Adrenal gland (tissue), 12 donors: ENCODE results near the gene CCDC63. TPM values are rescaled to one million over a fixed set of nuclear protein-coding genes. Genes with fewer than 3 reads are reported as not detected.

Source experiments
- DNase-seq, 7 donors: peaks; one replicate each; pipeline ENCODE4 v3.0.0-alpha.2; 2019 to 2020
- H3K27ac ChIP-seq, 5 donors: fragments of 200-600 bp; sonication (generic) in 4 of 5; 1 replicate in 3 of 5; 2 replicates in 2 of 5; pipeline versions ENCODE4 v1.5.1 to v1.8.0; 2016 to 2020; ENCODE audit warnings: mild to moderate bottlenecking in 1 of 5
- H3K27me3 ChIP-seq: fragments of 200-600 bp; 2 replicates; pipeline ENCODE4 v1.8.0; 2021
- H3K36me3 ChIP-seq, 2 donors: fragments of 200-600 bp; replicated peaks in 1 of 2; 1 replicate in 1 of 2; 2 replicates in 1 of 2; pipeline versions ENCODE4 v1.5.1 to v1.8.0; 2018 to 2022
- H3K4me1 ChIP-seq, 2 donors: fragments of 200-600 bp; replicated peaks in 1 of 2; 1 replicate in 1 of 2; 2 replicates in 1 of 2; pipeline versions ENCODE4 v1.5.1 to v1.8.0; 2018 to 2021
- H3K4me3 ChIP-seq, 4 donors: fragments of 200-600 bp; sonication (generic) in 3 of 4; one replicate each; pipeline ENCODE4 v1.5.1; 2016 to 2018
- H3K9me3 ChIP-seq, 3 donors: fragments of 200-600 bp; sonication (generic) in 1 of 3; replicated peaks in 1 of 3; 1 replicate in 2 of 3; 2 replicates in 1 of 3; pipeline versions ENCODE4 v1.5.1 to v1.8.0; 2016 to 2021
- CTCF ChIP-seq, 6 experiments: fragments of 450-650 bp in 4 of 6; fragments of 200-600 bp in 2 of 6; sonication (generic) in 1 of 6; IDR thresholded peaks; 1 replicate in 5 of 6; 2 replicates in 1 of 6; pipeline versions ENCODE4 v1.5.1 to v1.8.0; 2016 to 2021; ENCODE audit warnings: antibody characterized with exemption in 6 of 6, mild to moderate bottlenecking in 2 of 6, moderate library complexity in 1 of 6
- POLR2A ChIP-seq, 2 donors: fragments of 450-650 bp; IDR thresholded peaks; one replicate each; pipeline ENCODE4 v1.6.1; 2017; ENCODE audit warnings: antibody characterized with exemption in 2 of 2, mild to moderate bottlenecking in 2 of 2, moderate library complexity in 1 of 2
- WGBS, 4 donors: extraction: QIAGEN DNeasy Blood & Tissue Kit in 2 of 4; methylation state at CpG; one replicate each; pipeline versions ENCODE4 v1.1.5 to v1.1.7; 2013 to 2017; 5-methylcytosine and 5-hydroxymethylcytosine counted together
- intact Hi-C, 2 donors: fragments of 100-400 bp; cut with DNase I; formaldehyde crosslinking; loops; one replicate each; pipeline versions ENCODE4 v1.14.1 to v1.15.0; 2022 to 2023
- polyA plus RNA-seq, 3 donors: library from polyadenylated mRNA; stranded (reverse); fragments of 200-250 nt in 2 of 3; fragments of 350-450 nt in 1 of 3; fragmentation: Illumina TruSeq in 1 of 3; extraction: RNeasy Lipid Tissue Mini Kit (QIAGEN cat#74804) in 1 of 3; gene quantifications; one replicate each; pipeline ENCODE4 v1.2.3, GENCODE V29; 2013 to 2014
- total RNA-seq, 9 donors: library from RNA; depleted of rRNA in 4 of 9; stranded (reverse); fragments of >200 nt in 4 of 9; fragments of 120-200 nt in 1 of 9; fragmentation: NEBNext Ultra II Directional in 1 of 9; extraction: Animal tissue kit (Norgen Biotek cat#: 25700) in 1 of 9; gene quantifications; one replicate each; pipeline versions ENCODE4 v1.1.0 to v1.2.4, GENCODE V29; 2013 to 2023
- donor health status: healthy with polysubstance abuse.
- donor health status: Bipolar disorder and iron deficiency.
- donor health status: DM: yes; HTN: yes; CAD: no.
- donor health status: DM: no; HTN: no; CAD: no.
- donor health status: DM: no; HTN: no; CAD: no.
- donor health status: DM: yes; HTN: yes; CAD: no.

Gene CCDC63
- total and polyA plus RNA-seq, 12 donors = not detected

GRCh38 chr12:110807640-110808039 is 39.1 kb upstream of the CCDC63 start:
- Histone ChIP-seq H3K4me1 (no peaks in the 10 kb centered on the region), H3K36me3 (no peaks in the 10 kb centered on the region), H3K27ac (no peak overlapping the region), H3K4me3 (no peak overlapping the region), H3K27me3 (no peaks in the 10 kb centered on the region), H3K9me3 (no peaks in the 10 kb centered on the region)
- DNase-seq = no peak
- 80 to 94% (median 94%) methylated on average over 5 to 7 of the region's 7 CpGs for WGBS, 4 donors
- TF ChIP-seq POLR2A (IDR thresholded peaks at IDR 0.05) = no peak
- no peak for TF ChIP-seq CTCF (IDR thresholded peaks at IDR 0.05)
- intact Hi-C loops = no loop called here

GRCh38 chr12:110809149-110809548 is 37.6 kb upstream of the CCDC63 start:
- H3K4me1 ChIP-seq = no peaks in the 10 kb centered on the region
- H3K36me3 ChIP-seq = no peaks in the 10 kb centered on the region
- no peak for DNase-seq
- H3K27me3 ChIP-seq = no peaks in the 10 kb centered on the region
- WGBS, 4 donors = 29 to 54% (median 38%) methylated on average over 1 of the region's 1 CpG
- intact Hi-C loops = no loop called here
- TF ChIP-seq POLR2A (IDR thresholded peaks at IDR 0.05) (no peak), CTCF (IDR thresholded peaks at IDR 0.05) (no peak)
- H3K27ac ChIP-seq = no peak overlapping the region
- no peak overlapping the region for H3K4me3 ChIP-seq
- H3K9me3 ChIP-seq = no peaks in the 10 kb centered on the region

GRCh38 chr12:110811972-110812371 is 34.8 kb upstream of the CCDC63 start:
- H3K4me1 ChIP-seq = no peaks in the 10 kb centered on the region
- no peak overlapping the region for H3K27ac ChIP-seq
- H3K36me3 ChIP-seq = no peaks in the 10 kb centered on the region
- TF ChIP-seq POLR2A (IDR thresholded peaks at IDR 0.05) (no peak), CTCF (IDR thresholded peaks at IDR 0.05) (no peak)
- H3K4me3 ChIP-seq = no peak overlapping the region
- no peaks in the 10 kb centered on the region for H3K9me3 ChIP-seq
- H3K27me3 ChIP-seq = no peaks in the 10 kb centered on the region
- intact Hi-C loops = no loop called here
- DNase-seq = no peak
- 81 to 90% (median 87%) methylated on average over 6 of the region's 6 CpGs for WGBS, 4 donors

- H3K4me1 ChIP-seq = no peaks in the 10 kb centered on the region
- no peak overlapping the region for H3K27ac ChIP-seq
- H3K9me3 ChIP-seq = no peaks in the 10 kb centered on the region
- H3K4me3 ChIP-seq = no peak overlapping the region
- no peaks in the 10 kb centered on the region for H3K36me3 ChIP-seq
- no peaks in the 10 kb centered on the region for H3K27me3 ChIP-seq
- TF ChIP-seq CTCF (IDR thresholded peaks at IDR 0.05) = no peak
- no peak for TF ChIP-seq POLR2A (IDR thresholded peaks at IDR 0.05)
- intact Hi-C loops = no loop called here
- no peak for DNase-seq
- WGBS, 4 donors = 30 to 36% (median 34%) methylated on average over 8 of the region's 8 CpGs
Observed at GRCh38 chr12:110813285-110813684, 33.5 kb upstream of the CCDC63 start.
